BJ (cell line): ENCODE measurements around the gene PRKAR1B. TPM values are rescaled to one million over a fixed set of nuclear protein-coding genes. Genes with fewer than 3 reads are reported as not detected.

Source experiments
- CTCF ChIA-PET: fragments of 350-600 bp; formaldehyde crosslinking; extraction: SDS; loops from one replicate; lab custom pipeline; 2021; ENCODE audit warnings: antibody characterized with exemption, inconsistent platforms; lab: Yijun Ruan, JAX
- POLR2A ChIA-PET: fragments of 300-600 bp; sonication (Branson Sonifier 250); formaldehyde crosslinking; extraction: SDS; loops from one replicate; lab custom pipeline; 2021; ENCODE audit warnings: antibody characterized with exemption; lab: Charles Lee
- DNase-seq: peaks from one replicate; pipeline ENCODE4 v3.0.0-alpha.2; 2011; ENCODE audit warnings: low read depth
- H3K27me3 ChIP-seq: 2 replicates; pipeline ENCODE4 v1.6.0; 2011; ENCODE audit warnings: low read length; ENCODE audit not compliant: control insufficient read depth, insufficient read depth
- H3K36me3 ChIP-seq: 2 replicates; pipeline ENCODE4 v1.5.1; 2011; ENCODE audit warnings: low read length; ENCODE audit not compliant: control insufficient read depth, insufficient read depth
- H3K4me3 ChIP-seq: 2 replicates; pipeline ENCODE4 v1.5.1; 2011; ENCODE audit warnings: low read depth, mild to moderate bottlenecking, control low read depth, low read length
- polyA plus RNA-seq: library from polyadenylated mRNA; depleted of rRNA; stranded (reverse); fragments of >200 nt; gene quantifications from 2 replicates; pipeline ENCODE4 v1.2.3, GENCODE V29; 2011
- TF ChIP-seq, protein P1 (sequence below): IDR thresholded peaks from 2 replicates; pipeline ENCODE4 v1.5.1; 2011; ENCODE audit warnings: low read depth, mild to moderate bottlenecking, control low read depth, inconsistent platforms, low read length, moderate library complexity; ENCODE audit not compliant: insufficient read depth

The PRKAR1B gene
- polyA plus RNA-seq, 1 experiment, result 7.4 TPM

DNA sequence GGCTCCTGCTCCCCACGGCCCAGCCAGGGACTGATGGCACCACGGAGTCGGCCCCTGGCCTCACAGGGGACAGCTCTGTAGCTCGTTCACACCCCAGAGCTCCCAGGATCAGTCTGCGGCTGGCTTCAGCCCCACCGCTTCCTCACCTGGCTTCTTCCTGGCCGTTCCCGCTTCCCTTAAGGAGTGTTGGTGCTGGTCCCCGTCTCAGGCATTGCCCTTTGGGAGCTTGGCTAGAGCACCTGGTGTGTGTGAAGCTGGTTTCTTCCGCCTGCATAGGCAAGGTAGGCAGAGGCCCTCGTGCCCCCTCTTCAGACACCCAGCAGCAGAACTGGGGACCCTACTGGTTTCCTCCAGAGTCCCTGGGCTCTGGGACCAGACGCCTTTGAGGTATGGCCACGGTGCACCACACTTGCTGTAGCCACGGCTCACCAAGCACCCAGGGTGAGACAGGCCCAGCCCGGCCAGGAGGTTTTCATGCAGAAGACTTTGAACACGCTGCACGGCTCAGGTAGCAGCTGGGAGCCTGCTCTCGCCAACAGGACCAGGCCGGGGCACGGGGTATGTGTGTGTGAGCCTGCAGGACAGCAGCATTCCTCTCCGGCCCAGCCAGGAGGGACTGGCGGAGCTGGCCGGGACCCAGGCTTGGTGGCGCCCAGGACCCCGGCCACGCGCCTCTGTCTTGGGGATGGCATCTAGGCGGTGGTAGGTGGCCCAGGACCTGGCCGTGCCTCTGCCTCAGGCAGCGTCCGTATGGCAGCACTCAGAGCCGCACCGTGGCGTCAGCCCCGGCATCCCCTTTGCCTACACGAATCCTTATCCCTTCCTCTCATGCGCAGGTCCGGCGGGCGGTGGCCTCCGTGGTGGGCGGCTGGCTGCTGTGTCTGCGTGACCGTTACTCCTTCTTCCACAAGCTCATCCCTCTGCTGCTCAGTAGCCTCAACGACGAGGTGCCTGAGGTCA is 13.2 kb upstream of the PRKAR1B start:
- H3K4me3 ChIP-seq, result no peak overlapping the region
- peaks cover 13% of the 10 kb centered on the region for H3K36me3 ChIP-seq
- H3K27me3 ChIP-seq, result no peaks in the 10 kb centered on the region
- POLR2A ChIA-PET, result no interaction called here
- DNase-seq, result no peak
- CTCF ChIA-PET, result no interaction called here
- TF ChIP-seq, protein P1, sequence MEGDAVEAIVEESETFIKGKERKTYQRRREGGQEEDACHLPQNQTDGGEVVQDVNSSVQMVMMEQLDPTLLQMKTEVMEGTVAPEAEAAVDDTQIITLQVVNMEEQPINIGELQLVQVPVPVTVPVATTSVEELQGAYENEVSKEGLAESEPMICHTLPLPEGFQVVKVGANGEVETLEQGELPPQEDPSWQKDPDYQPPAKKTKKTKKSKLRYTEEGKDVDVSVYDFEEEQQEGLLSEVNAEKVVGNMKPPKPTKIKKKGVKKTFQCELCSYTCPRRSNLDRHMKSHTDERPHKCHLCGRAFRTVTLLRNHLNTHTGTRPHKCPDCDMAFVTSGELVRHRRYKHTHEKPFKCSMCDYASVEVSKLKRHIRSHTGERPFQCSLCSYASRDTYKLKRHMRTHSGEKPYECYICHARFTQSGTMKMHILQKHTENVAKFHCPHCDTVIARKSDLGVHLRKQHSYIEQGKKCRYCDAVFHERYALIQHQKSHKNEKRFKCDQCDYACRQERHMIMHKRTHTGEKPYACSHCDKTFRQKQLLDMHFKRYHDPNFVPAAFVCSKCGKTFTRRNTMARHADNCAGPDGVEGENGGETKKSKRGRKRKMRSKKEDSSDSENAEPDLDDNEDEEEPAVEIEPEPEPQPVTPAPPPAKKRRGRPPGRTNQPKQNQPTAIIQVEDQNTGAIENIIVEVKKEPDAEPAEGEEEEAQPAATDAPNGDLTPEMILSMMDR, result no peak

DNA sequence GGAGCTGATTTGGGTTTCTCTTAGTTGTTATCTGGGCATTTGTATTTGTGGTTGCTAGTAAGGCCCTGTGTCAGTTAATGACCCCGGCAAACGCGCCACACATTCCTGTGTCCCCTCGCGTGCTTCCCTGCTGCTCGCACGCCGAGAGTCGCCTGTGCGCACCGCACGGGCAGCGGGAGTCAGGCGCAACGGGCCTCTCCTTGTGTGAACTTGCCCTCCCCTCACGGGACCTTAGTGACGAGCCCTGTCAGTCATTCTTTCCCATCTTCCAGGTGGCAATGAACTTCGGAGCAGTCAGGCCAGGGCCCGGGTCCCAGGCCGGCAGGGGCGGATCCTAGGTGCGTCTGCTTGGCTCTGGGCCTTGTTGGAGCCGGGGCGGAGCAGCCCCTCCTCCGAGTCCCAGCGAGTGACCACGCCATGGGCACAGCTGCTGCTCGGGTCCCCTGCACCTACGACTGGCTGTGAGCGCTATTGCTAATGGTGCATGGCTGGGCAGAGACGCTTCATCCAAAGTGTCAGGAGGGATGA is 12.4 kb upstream of the PRKAR1B start:
- H3K27me3 ChIP-seq, result no peaks in the 10 kb centered on the region
- CTCF ChIA-PET, result no interaction called here

DNA sequence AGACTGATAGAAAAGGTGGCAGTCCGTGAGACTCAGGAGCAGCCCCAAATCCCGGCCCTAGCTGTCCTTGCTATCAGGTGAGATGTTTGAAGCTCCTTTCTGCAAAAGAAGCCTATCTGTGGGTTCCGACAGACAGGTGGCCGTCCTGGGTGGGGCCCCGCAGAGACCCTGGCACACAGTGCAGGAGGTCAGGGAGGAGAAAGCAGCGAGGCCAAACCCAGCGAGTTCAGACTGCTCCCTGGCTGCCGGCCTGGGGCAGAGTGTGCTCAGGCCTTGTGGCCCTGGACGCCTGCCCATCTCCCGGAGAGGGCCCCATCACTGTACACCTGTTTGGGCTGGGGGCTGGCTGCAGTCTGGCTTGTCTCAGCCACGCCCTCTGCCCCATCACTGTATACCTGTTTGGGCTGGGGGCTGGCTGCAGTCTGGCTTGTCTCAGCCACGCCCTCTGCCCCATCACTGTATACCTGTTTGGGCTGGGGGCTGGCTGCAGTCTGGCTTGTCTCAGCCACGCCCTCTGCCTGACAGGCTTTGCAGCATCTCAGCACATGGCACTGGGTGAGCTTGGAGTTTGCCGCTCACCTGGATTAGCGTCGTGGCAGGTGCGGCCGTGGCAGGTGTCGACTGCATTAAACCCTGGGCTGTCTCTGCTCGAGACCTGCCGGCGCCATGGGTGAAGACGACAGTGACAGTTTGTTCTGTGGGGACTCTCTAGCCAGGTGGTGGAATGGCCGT is 11.8 kb upstream of the PRKAR1B start:
- TF ChIP-seq, protein P1, result no peak
- Histone ChIP-seq H3K4me3 (no peak overlapping the region), H3K27me3 (no peaks in the 10 kb centered on the region), H3K36me3 (peaks cover 13% of the 10 kb centered on the region)
- ChIA-PET POLR2A (no interaction called here), CTCF (no interaction called here)
- no peak for DNase-seq

More for the DNA sequence above, 12.4 kb upstream of the PRKAR1B start:
- H3K4me3 ChIP-seq, result no peak overlapping the region
- peaks cover 13% of the 10 kb centered on the region for H3K36me3 ChIP-seq
- TF ChIP-seq, protein P1, result no peak
- POLR2A ChIA-PET, result no interaction called here
- no peak for DNase-seq

GRCh38 chr7:738241-738640 is 11.2 kb upstream of the PRKAR1B start:
- TF ChIP-seq, protein P1, result no peak
- ChIA-PET POLR2A (no interaction called here), CTCF (no interaction called here)
- H3K4me3 ChIP-seq, result no peak overlapping the region
- no peaks in the 10 kb centered on the region for H3K27me3 ChIP-seq
- H3K36me3 ChIP-seq, result peaks cover 13% of the 10 kb centered on the region
- no peak for DNase-seq

DNA sequence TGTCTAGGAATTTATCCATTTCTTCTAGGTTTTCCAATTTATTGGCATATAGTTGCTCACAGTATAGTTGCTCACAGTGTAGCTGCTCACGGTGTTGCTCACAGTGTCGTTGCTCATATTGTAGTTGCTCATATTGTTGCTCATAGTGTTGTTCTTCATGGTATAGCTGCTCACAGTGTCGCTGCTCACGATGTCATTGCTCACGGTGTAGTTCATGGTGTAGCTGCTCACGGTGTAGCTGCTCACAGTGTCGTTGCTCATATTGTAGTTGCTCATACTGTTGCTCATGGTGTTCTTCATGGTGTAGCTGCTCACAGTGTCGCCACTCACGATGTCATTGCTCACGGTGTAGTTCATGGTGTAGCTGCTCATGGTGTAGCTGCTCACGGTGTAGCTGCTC is 7.7 kb upstream of the PRKAR1B start:
- peaks cover 13% of the 10 kb centered on the region for H3K36me3 ChIP-seq
- CTCF ChIA-PET, result interaction anchor here (1.4 kb wide), 1 partner anchor 52 kb away, joined by 4 read pairs; no protein-coding TSS in a partner anchor
- POLR2A ChIA-PET, result no interaction called here
- TF ChIP-seq, protein P1, result no peak
- DNase-seq, result no peak
- H3K27me3 ChIP-seq, result no peaks in the 10 kb centered on the region
- H3K4me3 ChIP-seq, result no peak overlapping the region
